HG03066 (cell line): ENCODE results near the gene FMNL1.

ENCODE experiments used
- ATAC-seq: cut with Tn5 transposase; IDR thresholded peaks from one replicate; pipeline ENCODE4 v1.9.1; 2021; ENCODE audit warnings: low read depth; ENCODE audit not compliant: unreplicated experiment

Gene FMNL1

GRCh38 chr17:45255358-45255757, 33.7 kb downstream of the FMNL1 start:
- no peak for ATAC-seq

GRCh38 chr17:45256114-45256966, 34.7 kb downstream of the FMNL1 start:
- no peak for ATAC-seq

- no peak for ATAC-seq
Measured at GRCh38 chr17:45257115-45257514, 35.4 kb downstream of the FMNL1 start.

GRCh38 chr17:45258981-45259380, 37.3 kb downstream of the FMNL1 start:
- no peak for ATAC-seq

GRCh38 chr17:45260204-45260783, 38.6 kb downstream of the FMNL1 start:
- no peak for ATAC-seq

GRCh38 chr17:45261577-45262515, 40.2 kb downstream of the FMNL1 start, which contains the start of gene SPATA32:
Gene SPATA32 (minus strand): TSS chr17:45262094. CDS start chr17:45262016, 78 bp downstream.
- ATAC-seq = no peak

GRCh38 chr17:45262516-45263476, 41.1 kb downstream of the FMNL1 start:
- no peak for ATAC-seq

- no peak for ATAC-seq
Measured at GRCh38 chr17:45263477-45263860, 41.8 kb downstream of the FMNL1 start.

GRCh38 chr17:45264430-45264829, 42.7 kb downstream of the FMNL1 start:
- ATAC-seq = no peak

GRCh38 chr17:45264988-45265387, 43.3 kb downstream of the FMNL1 start:
- ATAC-seq = no peak

- ATAC-seq = no peak
Measured at GRCh38 chr17:45265821-45266220, 44.1 kb downstream of the FMNL1 start.

GRCh38 chr17:45266372-45266926, 44.8 kb downstream of the FMNL1 start:
- ATAC-seq = no peak

GRCh38 chr17:45267436-45268055, 45.9 kb downstream of the FMNL1 start:
- no peak for ATAC-seq

- ATAC-seq = no peak
Measured at GRCh38 chr17:45269912-45270311, 48.2 kb downstream of the FMNL1 start.

GRCh38 chr17:45270828-45271418, 49.2 kb downstream of the FMNL1 start:
- no peak for ATAC-seq

- ATAC-seq = no peak
Measured at GRCh38 chr17:45271603-45272002, 49.9 kb downstream of the FMNL1 start.

GRCh38 chr17:45273551-45273957, 51.9 kb downstream of the FMNL1 start:
- ATAC-seq = no peak

- ATAC-seq = no peak
Measured at GRCh38 chr17:45274033-45274432, 52.3 kb downstream of the FMNL1 start.

GRCh38 chr17:45276031-45276430, 54.3 kb downstream of the FMNL1 start:
- no peak for ATAC-seq
